ENCODE measurements around the gene LCMT2.
"Not testable (repeated sequence)": the region's sequence is repeated elsewhere in the genome, so short reads cannot be mapped to it uniquely, and the experiment has no call there.

The LCMT2 gene

DNA sequence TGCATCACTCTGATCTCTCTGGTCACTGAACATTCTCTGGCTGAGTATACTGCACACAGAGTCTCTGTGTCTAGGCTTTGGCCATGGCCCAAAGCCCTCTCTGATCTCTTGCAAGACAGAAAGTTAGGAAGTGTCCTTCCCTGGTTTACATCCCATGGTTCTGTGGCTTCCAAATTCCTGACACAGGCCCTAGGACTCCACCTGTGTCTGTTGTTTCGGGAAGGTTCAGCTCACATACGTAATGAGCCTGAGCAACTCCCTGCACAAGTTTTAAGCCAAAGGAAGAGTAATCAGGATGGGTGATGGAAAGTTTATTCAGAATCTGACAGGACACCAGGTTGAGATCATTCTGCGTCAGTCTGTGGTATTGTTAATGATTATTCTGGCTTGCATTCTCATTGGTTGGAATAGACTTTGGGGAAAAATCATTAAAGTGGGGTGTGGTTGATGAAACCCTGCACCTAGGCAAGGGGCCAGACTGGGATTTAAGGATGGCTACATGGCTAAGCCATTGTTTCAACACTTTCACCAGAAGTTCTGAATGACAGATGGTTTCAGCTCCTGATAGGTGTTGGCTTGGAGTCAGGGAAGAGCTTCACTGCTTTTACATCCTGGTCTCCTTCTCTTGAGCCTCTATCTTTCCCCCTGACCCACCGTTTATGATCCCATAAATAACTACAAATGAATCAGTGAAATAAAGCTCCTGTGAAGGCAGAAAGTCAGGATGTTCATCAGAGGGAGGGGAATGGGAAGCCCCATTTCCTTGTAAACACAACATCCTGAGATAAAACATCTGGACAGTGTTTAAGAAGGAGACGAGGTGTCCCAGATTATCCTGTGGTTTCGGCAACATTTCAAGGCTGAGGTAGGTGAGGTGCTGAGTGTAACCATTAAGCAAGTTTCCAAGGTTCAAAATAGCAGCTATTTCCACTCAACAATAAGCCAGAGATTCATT lies 14.1 kb downstream of the LCMT2 start:
- no peak for DNase-seq

DNA sequence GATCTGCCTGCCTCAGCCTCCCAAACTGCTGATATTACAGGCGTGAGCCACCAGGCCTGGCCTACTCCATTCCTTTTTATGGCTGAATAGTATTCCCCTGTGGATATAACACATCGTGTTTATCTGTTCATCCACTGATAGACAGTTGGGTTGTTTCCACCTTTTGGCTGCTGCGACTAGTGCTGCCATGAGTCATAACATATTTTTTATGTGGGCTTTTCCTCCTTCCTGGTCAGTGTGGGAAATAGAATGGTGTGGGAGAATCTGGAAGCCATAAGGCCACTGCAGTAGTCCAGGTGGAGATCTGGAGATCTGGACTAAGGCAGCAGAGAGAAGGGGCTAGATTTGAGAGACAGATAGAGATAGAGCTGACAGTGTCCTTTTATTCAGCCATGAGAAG lies 16.2 kb downstream of the LCMT2 start:
- no peak for DNase-seq

DNA sequence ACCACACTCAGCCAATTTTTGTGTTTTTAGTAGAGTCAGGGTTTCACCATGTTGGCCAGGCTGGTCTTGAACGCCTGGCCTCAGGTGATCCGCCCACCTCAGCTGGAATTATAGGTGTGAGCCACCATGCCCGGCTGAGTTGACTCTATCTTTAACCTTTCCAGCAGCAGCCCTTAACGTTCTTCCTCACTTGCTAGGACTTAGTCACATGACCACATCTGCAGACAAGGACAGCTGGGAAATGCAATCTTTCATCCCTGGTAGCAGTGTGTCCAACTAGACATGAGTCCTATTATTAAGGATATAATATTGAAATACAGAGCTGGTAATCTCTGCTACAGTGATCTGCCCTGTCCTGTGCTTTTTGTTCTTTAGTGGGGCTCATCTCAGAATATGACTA lies 18.0 kb downstream of the LCMT2 start:
- DNase-seq, result no peak

DNA sequence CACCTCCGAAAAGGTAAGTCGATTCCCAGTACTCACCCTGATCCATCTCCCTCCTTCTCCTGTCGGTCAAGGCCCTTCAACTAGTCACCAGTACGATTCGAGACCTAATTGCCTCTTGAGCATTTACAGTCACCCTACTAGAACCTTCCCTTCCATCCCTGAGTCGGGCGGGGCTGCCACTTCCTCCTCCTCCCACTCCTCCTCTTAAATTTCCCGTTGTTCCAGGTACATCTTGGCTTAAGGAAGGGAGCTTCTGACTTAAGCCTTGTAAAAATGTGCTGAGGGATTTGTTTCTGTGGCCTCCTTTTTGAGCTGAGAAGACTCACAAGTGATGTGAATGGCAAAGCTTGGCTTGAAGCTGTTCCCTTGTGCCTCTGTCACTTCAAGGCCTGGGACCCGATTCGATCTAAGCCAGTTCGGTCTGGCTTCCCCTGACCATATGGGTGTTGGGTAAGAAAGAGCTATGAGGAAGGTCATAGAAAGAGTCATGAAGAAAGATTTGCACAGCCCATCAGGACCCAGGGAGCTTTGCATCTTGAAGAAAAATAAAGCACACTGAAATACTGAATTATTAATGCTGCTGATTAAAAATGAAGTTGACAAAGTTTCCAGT lies 28.1 kb downstream of the LCMT2 start, which contains the start of gene TGM7:
Gene TGM7, minus strand, starts transcription at position 51 of the 613 bp plus-strand sequence.
- no peak for DNase-seq

- no peak for DNase-seq
Observed at GRCh38 chr15:43299884-43300283, 30.5 kb downstream of the LCMT2 start.

- DNase-seq, result no peak
Observed at GRCh38 chr15:43299411-43299810, 31.0 kb downstream of the LCMT2 start.

GRCh38 chr15:43294091-43294706 lies 36.2 kb downstream of the LCMT2 start:
- DNase-seq, result no peak

- peak; percentile 14 for DNase-seq
Observed at GRCh38 chr15:43293432-43293831, 36.9 kb downstream of the LCMT2 start.

DNA sequence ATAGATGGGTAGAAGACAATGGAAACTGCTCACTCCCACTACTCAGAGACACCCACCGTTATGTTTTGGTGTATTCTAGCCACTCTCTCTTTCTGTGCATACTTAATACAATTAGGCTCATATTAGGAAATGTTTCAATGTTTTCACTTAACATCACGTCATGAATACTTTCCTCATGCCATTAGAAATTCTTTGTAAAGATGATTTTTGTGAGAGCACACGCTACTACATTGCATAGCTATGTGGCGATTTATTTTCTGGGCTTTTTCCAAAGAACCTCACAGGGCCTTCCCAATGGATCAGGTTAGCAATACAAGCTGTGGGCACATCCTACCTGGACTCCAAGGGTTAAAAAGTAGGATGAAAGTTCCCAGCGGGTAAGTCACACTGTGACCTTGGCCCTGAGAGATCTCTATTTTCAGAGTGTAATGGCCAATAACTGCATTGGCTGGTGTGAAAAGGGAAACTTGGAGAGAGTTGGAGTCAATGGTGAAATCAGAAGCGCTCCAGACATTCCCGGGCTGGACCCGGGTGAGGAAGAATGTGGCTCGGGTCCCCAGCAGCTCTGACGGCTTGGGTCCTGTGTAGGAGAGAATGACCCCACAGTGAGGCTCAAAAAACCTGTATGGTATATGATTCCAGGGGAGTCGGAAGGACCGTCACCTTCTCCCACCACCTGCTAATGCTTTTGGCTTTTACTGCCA lies 37.8 kb downstream of the LCMT2 start:
- no peak for DNase-seq

- DNase-seq, result not testable (repeated sequence)
Observed at GRCh38 chr15:43289656-43290055, 40.7 kb downstream of the LCMT2 start.

GRCh38 chr15:43287254-43287653 lies 43.1 kb downstream of the LCMT2 start:
- DNase-seq, result no peak

DNA sequence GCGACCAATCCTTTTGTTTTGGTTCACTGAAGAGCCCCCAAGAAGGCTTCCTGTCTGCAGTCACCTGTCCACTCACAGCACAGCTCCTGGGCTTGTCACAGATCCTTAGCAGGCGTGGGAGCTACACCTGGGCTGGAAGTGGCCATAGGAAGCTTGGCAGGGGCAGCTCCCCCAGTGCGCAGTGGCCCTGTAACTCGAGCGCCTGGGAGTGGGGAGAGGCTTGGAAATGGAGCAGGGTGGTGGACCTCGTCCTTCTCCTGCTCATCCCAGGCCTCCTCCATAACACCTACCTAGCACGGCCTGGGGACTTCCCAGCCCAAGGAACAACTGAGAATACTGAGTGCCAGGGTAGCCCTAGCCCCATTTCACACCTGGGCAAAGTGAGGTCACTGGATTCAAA lies 44.3 kb downstream of the LCMT2 start:
- no peak for DNase-seq

- peak; percentile 42 for DNase-seq
Observed at GRCh38 chr15:43285609-43286037, 44.8 kb downstream of the LCMT2 start.

DNA sequence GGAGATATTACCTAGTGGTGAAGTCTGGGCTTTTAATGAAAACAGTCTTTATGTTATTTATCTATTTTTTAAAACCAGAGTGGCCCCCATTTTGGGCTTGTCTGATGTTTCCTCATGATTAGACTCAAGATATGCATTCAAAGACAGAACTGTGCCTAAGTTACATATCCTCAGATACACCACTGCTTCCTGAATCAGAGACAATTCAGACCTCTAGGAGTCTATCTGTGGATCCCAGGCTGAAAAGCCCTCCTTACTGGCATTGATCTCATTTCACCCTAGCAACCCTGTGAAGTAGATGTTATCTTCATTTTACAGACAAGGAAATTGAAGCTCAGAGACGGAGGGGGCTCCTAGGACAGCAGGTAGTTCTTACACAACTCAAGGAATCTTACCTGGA lies 46.8 kb downstream of the LCMT2 start:
- no peak for DNase-seq

GRCh38 chr15:43281926-43282602 lies 48.3 kb downstream of the LCMT2 start:
- no peak for DNase-seq

DNA sequence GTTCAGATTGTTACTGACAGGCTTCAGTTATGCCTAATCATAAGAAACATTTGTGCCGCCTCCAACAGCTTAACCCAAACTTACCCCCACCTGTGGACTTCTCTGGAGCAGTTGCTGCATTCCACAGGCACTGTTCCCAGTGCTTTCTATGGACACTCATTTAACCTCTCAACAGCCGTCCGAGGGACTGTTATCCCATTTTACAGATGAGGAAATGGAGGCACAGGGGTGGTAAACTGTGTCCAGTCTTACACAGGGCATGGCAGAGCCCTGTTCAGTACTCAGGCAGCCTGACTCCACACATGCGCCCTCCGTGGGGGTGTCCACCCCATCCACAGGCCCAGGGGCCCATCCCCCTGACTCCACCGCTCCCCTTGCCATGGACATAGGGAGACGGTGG lies 49.4 kb downstream of the LCMT2 start:
- no peak for DNase-seq

DNA sequence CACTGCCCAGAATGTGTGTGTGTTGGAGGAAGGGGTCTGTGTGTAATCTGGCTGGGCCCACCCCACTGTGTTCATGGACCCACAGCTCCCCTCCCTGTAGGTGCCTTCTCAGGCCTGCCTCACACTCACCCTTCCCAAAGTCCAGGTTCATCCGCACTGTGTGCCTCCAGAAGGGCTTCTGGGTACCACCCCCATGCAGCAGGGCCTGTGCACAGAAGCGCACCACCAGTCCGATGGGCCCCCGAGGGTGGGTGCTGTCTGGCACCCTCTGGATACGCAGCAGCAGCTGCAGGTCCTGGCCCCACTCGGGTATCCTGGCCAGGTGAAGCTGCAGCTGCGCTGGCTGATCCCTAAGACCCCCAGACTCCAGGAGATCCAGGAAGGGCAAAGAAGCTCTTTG lies 50.9 kb downstream of the LCMT2 start:
- DNase-seq, result no peak

DNA sequence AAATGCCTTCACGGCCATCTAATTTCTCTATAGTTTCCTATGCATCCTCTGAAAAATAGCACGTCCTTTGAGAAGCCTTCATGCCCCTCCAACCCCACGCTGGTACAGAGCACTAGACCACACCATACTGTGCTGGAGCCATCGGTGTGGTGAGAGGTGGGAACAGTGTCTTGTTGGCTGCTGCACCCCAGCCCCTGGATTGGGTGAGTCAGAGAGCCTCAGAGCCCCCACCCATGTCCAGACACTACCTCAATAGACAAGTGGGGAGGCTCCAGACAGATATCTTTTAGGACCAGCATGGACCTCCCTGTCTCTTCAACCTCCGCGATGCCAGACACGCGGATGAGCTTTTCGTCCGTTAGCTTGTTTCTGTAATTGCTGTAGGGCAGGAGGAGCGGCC lies 51.5 kb downstream of the LCMT2 start:
- DNase-seq, result no peak

- no peak for DNase-seq
Observed at GRCh38 chr15:43277901-43278300, 52.5 kb downstream of the LCMT2 start.

GRCh38 chr15:43277231-43277823 lies 53.0 kb downstream of the LCMT2 start:
- no peak for DNase-seq

- no peak for DNase-seq
Observed at GRCh38 chr15:43276563-43277200, 53.7 kb downstream of the LCMT2 start.
